ENCODE data around the gene MAG.

The MAG gene

GRCh38 chr19:35327642-35328041, 35.7 kb downstream of the MAG start:
- H3K4me3 ChIP-seq (ENCODE audit: low read depth, low read length) = no peak overlapping the region
- H2AFZ ChIP-seq (ENCODE audit: low read length, unreplicated experiment) = no peak overlapping the region
- H3K27me3 ChIP-seq (ENCODE audit: insufficient read depth, low read length) = no peaks in the 10 kb centered on the region
- H3K27ac ChIP-seq (ENCODE audit: low read depth, low read length) = no peak overlapping the region
- H3K79me2 ChIP-seq (ENCODE audit: control insufficient read depth, insufficient read depth, low read length, unreplicated experiment) = no peaks in the 10 kb centered on the region
- no peaks in the 10 kb centered on the region for H3K36me3 ChIP-seq (ENCODE audit: insufficient read depth, low read length)
- no peaks in the 10 kb centered on the region for H3K4me1 ChIP-seq (ENCODE audit: control insufficient read depth, insufficient read depth, low read length, unreplicated experiment)

- Histone ChIP-seq H3K27me3 (ENCODE audit: insufficient read depth, low read length) (no peaks in the 10 kb centered on the region), H3K36me3 (ENCODE audit: insufficient read depth, low read length) (no peaks in the 10 kb centered on the region), H3K27ac (ENCODE audit: low read depth, low read length) (no peak within 1 kb of the TSS), H3K79me2 (ENCODE audit: control insufficient read depth, insufficient read depth, low read length, unreplicated experiment) (no peaks in the 10 kb centered on the region), H3K4me1 (ENCODE audit: control insufficient read depth, insufficient read depth, low read length, unreplicated experiment) (no peaks in the 10 kb centered on the region), H3K4me3 (ENCODE audit: low read depth, low read length) (no peak within 1 kb of the TSS), H2AFZ (ENCODE audit: low read length, unreplicated experiment) (no peak within 1 kb of the TSS)
Observed at GRCh38 chr19:35328851-35329285, 36.9 kb downstream of the MAG start, which contains the start of gene CD22. CD22 (plus strand) TSS chr19:35329187; CDS start chr19:35332041, 2,854 bp downstream.

GRCh38 chr19:35329323-35329722, 37.4 kb downstream of the MAG start:
- Histone ChIP-seq H3K4me3 (ENCODE audit: low read depth, low read length) (no peak overlapping the region), H3K27me3 (ENCODE audit: insufficient read depth, low read length) (no peaks in the 10 kb centered on the region)

GRCh38 chr19:35330475-35330874, 38.5 kb downstream of the MAG start:
- Histone ChIP-seq H2AFZ (ENCODE audit: low read length, unreplicated experiment) (no peak overlapping the region), H3K4me1 (ENCODE audit: control insufficient read depth, insufficient read depth, low read length, unreplicated experiment) (no peaks in the 10 kb centered on the region), H3K27me3 (ENCODE audit: insufficient read depth, low read length) (no peaks in the 10 kb centered on the region), H3K79me2 (ENCODE audit: control insufficient read depth, insufficient read depth, low read length, unreplicated experiment) (no peaks in the 10 kb centered on the region), H3K4me3 (ENCODE audit: low read depth, low read length) (no peak overlapping the region), H3K27ac (ENCODE audit: low read depth, low read length) (no peak overlapping the region), H3K36me3 (ENCODE audit: insufficient read depth, low read length) (no peaks in the 10 kb centered on the region)

More at GRCh38 chr19:35329323-35329722, 37.4 kb downstream of the MAG start:
- H3K27ac ChIP-seq (ENCODE audit: low read depth, low read length) = no peak overlapping the region
- no peaks in the 10 kb centered on the region for H3K79me2 ChIP-seq (ENCODE audit: control insufficient read depth, insufficient read depth, low read length, unreplicated experiment)
- H3K4me1 ChIP-seq (ENCODE audit: control insufficient read depth, insufficient read depth, low read length, unreplicated experiment) = no peaks in the 10 kb centered on the region
- no peak overlapping the region for H2AFZ ChIP-seq (ENCODE audit: low read length, unreplicated experiment)
- no peaks in the 10 kb centered on the region for H3K36me3 ChIP-seq (ENCODE audit: insufficient read depth, low read length)

- Histone ChIP-seq H3K79me2 (ENCODE audit: control insufficient read depth, insufficient read depth, low read length, unreplicated experiment) (no peaks in the 10 kb centered on the region), H3K27me3 (ENCODE audit: insufficient read depth, low read length) (no peaks in the 10 kb centered on the region), H3K27ac (ENCODE audit: low read depth, low read length) (no peak overlapping the region), H2AFZ (ENCODE audit: low read length, unreplicated experiment) (no peak overlapping the region), H3K4me3 (ENCODE audit: low read depth, low read length) (no peak overlapping the region), H3K36me3 (ENCODE audit: insufficient read depth, low read length) (no peaks in the 10 kb centered on the region), H3K4me1 (ENCODE audit: control insufficient read depth, insufficient read depth, low read length, unreplicated experiment) (no peaks in the 10 kb centered on the region)
Observed at GRCh38 chr19:35331551-35332214, 39.7 kb downstream of the MAG start.

- Histone ChIP-seq H2AFZ (ENCODE audit: low read length, unreplicated experiment) (no peak overlapping the region), H3K79me2 (ENCODE audit: control insufficient read depth, insufficient read depth, low read length, unreplicated experiment) (no peaks in the 10 kb centered on the region), H3K4me1 (ENCODE audit: control insufficient read depth, insufficient read depth, low read length, unreplicated experiment) (no peaks in the 10 kb centered on the region), H3K4me3 (ENCODE audit: low read depth, low read length) (no peak overlapping the region), H3K27ac (ENCODE audit: low read depth, low read length) (no peak overlapping the region), H3K36me3 (ENCODE audit: insufficient read depth, low read length) (no peaks in the 10 kb centered on the region), H3K27me3 (ENCODE audit: insufficient read depth, low read length) (no peaks in the 10 kb centered on the region)
Observed at GRCh38 chr19:35332817-35333216, 40.9 kb downstream of the MAG start.

- Histone ChIP-seq H2AFZ (ENCODE audit: low read length, unreplicated experiment) (no peak overlapping the region), H3K36me3 (ENCODE audit: insufficient read depth, low read length) (no peaks in the 10 kb centered on the region), H3K27me3 (ENCODE audit: insufficient read depth, low read length) (no peaks in the 10 kb centered on the region), H3K27ac (ENCODE audit: low read depth, low read length) (no peak overlapping the region), H3K4me1 (ENCODE audit: control insufficient read depth, insufficient read depth, low read length, unreplicated experiment) (no peaks in the 10 kb centered on the region), H3K79me2 (ENCODE audit: control insufficient read depth, insufficient read depth, low read length, unreplicated experiment) (no peaks in the 10 kb centered on the region), H3K4me3 (ENCODE audit: low read depth, low read length) (no peak overlapping the region)
Observed at GRCh38 chr19:35334144-35334753, 42.3 kb downstream of the MAG start.

- H3K4me1 ChIP-seq (ENCODE audit: control insufficient read depth, insufficient read depth, low read length, unreplicated experiment) = no peaks in the 10 kb centered on the region
- no peak overlapping the region for H3K4me3 ChIP-seq (ENCODE audit: low read depth, low read length)
- no peaks in the 10 kb centered on the region for H3K79me2 ChIP-seq (ENCODE audit: control insufficient read depth, insufficient read depth, low read length, unreplicated experiment)
- no peak overlapping the region for H3K27ac ChIP-seq (ENCODE audit: low read depth, low read length)
- no peaks in the 10 kb centered on the region for H3K27me3 ChIP-seq (ENCODE audit: insufficient read depth, low read length)
- H3K36me3 ChIP-seq (ENCODE audit: insufficient read depth, low read length) = no peaks in the 10 kb centered on the region
- no peak overlapping the region for H2AFZ ChIP-seq (ENCODE audit: low read length, unreplicated experiment)
Observed at GRCh38 chr19:35336166-35336955, 44.4 kb downstream of the MAG start.

- Histone ChIP-seq H3K4me1 (ENCODE audit: control insufficient read depth, insufficient read depth, low read length, unreplicated experiment) (no peaks in the 10 kb centered on the region), H2AFZ (ENCODE audit: low read length, unreplicated experiment) (no peak overlapping the region), H3K4me3 (ENCODE audit: low read depth, low read length) (no peak overlapping the region), H3K27me3 (ENCODE audit: insufficient read depth, low read length) (no peaks in the 10 kb centered on the region), H3K36me3 (ENCODE audit: insufficient read depth, low read length) (no peaks in the 10 kb centered on the region), H3K79me2 (ENCODE audit: control insufficient read depth, insufficient read depth, low read length, unreplicated experiment) (no peaks in the 10 kb centered on the region), H3K27ac (ENCODE audit: low read depth, low read length) (no peak overlapping the region)
Observed at GRCh38 chr19:35337097-35337983, 45.4 kb downstream of the MAG start.

- Histone ChIP-seq H3K36me3 (ENCODE audit: insufficient read depth, low read length) (no peaks in the 10 kb centered on the region), H2AFZ (ENCODE audit: low read length, unreplicated experiment) (no peak overlapping the region), H3K4me3 (ENCODE audit: low read depth, low read length) (no peak overlapping the region), H3K4me1 (ENCODE audit: control insufficient read depth, insufficient read depth, low read length, unreplicated experiment) (no peaks in the 10 kb centered on the region), H3K27me3 (ENCODE audit: insufficient read depth, low read length) (no peaks in the 10 kb centered on the region), H3K79me2 (ENCODE audit: control insufficient read depth, insufficient read depth, low read length, unreplicated experiment) (no peaks in the 10 kb centered on the region), H3K27ac (ENCODE audit: low read depth, low read length) (no peak overlapping the region)
Observed at GRCh38 chr19:35337984-35338296, 46.0 kb downstream of the MAG start.
